GM11168 (cell line): ENCODE results near the gene SMIM31.

Experiments
- in situ Hi-C: fragments of 300-500 bp; cut with MboI; formaldehyde crosslinking; loops from one replicate; pipeline ENCODE4 v1.12.0; 2022; ENCODE audit warnings: low sequenced_read_pairs; ENCODE audit not compliant: unreplicated experiment

SMIM31 gene

DNA sequence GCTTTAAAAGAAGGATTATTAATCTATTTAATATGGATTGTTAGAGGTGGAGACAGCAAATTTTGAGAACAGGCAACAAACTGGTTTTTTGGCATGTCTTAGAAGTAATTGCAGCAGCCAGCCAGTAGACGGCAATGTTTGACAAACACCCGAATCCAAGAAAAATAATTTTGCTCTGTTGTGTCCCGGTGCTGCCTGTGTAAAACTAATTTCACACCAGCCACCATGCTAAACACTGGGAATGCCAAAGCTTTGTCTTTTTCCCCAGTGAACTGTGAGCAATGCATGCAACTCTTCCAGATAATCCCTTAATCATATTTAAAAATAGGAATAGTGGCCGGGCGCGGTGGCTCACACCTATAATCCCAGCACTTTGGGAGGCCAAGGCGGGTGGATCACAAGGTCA is 25.9 kb downstream of the SMIM31 start:
- in situ Hi-C loops = loop anchor here (25.0 kb wide), 2 partner anchors 207 to 307 kb away; partner anchors contain the start of gene TRIM61

DNA sequence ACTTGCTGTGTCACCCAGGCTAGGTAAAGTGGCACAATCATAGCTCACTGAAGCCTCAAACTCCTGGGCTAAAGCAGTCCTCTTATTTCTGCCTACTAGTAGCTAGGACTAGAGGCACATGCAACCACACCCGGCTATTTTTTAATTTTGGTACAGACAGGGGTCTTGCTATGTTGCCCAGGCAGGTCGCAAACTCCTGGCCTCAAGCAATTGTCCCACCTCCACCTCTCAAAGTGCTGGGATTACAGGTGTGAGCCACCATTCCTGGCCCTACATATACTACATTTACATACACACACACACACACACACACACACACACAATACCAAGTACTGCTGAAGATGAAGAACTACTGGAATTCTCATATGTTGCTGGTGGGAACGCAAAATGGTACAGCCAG is 26.9 kb downstream of the SMIM31 start:
- in situ Hi-C loops = loop anchor here (25.0 kb wide), 2 partner anchors 206 to 306 kb away; partner anchors contain the start of gene TRIM61

DNA sequence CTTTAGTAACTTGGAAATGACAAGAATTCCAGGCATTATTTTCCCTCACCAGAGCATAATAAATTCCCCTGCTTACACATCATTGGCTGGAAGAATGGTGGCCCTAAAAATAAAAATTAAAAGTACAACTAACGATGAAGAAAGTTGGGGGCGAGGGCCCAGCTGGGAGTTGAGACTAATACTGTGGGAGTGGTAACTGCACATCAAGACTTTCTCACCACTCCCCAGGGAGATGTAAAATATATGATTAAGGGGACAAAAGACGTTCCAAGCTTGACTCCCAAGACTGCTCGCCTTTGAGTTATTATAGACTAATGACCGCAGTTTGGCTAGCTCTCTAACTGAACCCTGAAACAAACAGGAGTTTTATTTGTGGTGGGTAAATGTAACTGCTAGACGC is 30.0 kb downstream of the SMIM31 start:
- in situ Hi-C loops = loop anchor here (25.0 kb wide), 2 partner anchors 203 to 303 kb away; partner anchors contain the start of gene TRIM61

DNA sequence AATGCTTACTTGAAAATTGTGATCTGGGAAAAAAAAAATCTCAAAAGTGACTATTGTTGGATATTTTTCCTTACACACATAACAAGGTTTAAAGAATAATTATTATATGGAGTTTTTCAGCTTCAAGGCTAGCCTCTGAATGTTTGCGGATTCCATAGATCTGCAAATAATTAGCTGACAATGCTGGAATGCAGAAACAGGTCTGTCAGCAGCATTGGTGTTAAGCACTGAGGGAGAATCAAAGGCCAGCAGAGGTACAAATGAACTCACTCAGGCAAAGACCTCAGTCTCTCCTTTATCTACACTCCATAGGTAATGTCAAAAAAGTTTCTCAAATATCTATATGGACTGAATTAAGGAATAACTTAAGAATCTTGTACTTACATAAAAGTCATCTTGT is 35.1 kb downstream of the SMIM31 start:
- in situ Hi-C loops = loop anchor here (25.0 kb wide), 2 partner anchors 198 to 298 kb away; partner anchors contain the start of gene TRIM61

DNA sequence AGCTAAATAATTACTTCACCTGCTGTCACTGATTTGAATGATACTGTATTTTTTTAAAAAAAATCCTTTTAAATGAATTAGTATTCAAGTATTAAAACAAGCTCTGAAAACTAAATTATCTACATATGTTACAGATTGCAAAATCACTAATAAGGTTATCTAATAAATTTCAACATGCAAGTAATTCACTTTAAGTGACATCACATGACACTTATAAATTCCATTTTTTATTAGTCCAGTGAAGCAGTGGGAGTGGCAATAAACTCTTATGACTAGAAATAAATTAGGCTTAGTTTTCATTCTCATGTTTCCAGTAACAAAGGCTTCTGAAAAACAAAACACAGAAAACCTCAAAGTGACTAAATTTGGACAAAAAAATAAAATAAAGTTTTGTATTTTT is 36.3 kb downstream of the SMIM31 start:
- in situ Hi-C loops = loop anchor here (25.0 kb wide), 2 partner anchors 197 to 297 kb away; partner anchors contain the start of gene TRIM61

- in situ Hi-C loops = loop anchor here (25.0 kb wide), 2 partner anchors 188 to 288 kb away; partner anchors contain the start of gene TRIM61
Observed at GRCh38 chr4:164799410-164799809, 45.5 kb downstream of the SMIM31 start.

DNA sequence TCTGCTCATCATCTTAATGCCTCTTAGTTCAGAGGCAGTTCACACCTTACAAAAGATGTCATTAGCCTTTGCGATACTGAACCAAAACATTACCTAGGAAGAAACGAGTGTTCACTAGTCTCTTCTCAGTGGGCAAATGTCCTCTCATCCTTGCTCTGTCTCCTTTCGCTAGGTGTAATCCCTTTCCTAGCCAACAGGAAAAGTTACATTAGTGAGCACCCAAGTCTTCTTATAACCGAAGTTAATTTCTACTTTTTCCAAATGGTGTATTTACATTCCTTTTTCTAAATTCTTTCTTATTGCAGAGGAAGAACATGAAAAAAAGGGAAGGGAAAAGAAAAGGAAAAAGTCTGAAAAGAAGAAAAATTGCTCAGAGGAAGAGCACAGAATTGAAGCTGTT is 46.9 kb downstream of the SMIM31 start:
- in situ Hi-C loops = no loop called here

DNA sequence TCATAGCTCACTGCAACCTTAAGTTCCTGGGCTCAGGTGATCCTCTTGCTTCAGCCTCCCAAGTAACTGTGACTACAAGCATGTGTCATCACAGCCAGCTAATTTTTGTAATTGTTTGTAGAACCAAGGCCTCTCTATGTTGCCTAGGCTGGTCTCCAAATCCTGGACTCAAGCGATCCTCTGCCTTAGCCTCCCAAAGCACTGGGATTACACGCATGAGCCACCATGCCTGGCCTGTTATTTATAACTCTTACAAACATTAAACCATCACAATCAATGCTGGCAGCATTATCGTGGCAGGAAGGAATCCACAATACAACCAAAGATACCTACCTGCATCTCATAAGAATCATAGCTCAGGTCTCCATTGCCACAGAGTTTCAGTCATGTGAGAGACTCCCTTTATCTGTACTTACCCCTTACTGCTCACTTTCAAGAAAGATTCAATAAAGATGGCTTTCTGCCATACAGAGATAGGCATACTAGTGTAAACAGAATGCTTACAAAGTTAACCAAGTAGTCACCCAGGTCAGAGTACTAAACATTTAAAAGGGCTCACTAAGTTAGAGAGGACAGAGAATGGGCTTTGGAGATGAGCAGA is 48.5 kb downstream of the SMIM31 start:
- in situ Hi-C loops = no loop called here

- in situ Hi-C loops = no loop called here
Observed at GRCh38 chr4:164803702-164804101, 49.8 kb downstream of the SMIM31 start.

GRCh38 chr4:164807611-164808010 is 53.7 kb downstream of the SMIM31 start:
- in situ Hi-C loops = no loop called here

GRCh38 chr4:164813554-164813953 is 59.6 kb downstream of the SMIM31 start:
- in situ Hi-C loops = no loop called here

- in situ Hi-C loops = no loop called here
Observed at GRCh38 chr4:164815711-164816110, 61.8 kb downstream of the SMIM31 start.

DNA sequence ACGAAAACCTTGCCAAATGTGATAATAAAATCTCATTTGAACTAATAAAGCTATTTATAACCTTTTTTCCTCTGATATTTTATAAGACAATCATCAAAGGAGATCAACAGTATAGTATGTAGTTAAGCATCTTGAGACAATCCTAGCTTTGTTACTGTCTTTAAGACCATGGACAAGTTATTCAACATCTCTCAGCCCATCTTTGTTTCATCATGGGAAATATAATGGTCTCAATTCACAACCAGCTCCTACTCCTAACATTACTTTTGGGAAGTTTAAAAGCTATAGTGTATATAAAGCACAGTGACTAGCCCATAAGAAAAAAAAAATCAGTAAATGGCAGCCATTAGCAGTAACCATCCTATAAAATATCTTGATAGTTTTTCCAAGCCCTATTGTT is 65.4 kb downstream of the SMIM31 start:
- in situ Hi-C loops = no loop called here

- in situ Hi-C loops = no loop called here
Observed at GRCh38 chr4:164821711-164822110, 67.8 kb downstream of the SMIM31 start.

GRCh38 chr4:164824581-164824980 is 70.7 kb downstream of the SMIM31 start:
- in situ Hi-C loops = no loop called here

- in situ Hi-C loops = no loop called here
Observed at GRCh38 chr4:164828955-164829354, 75.0 kb downstream of the SMIM31 start.

- in situ Hi-C loops = no loop called here
Observed at GRCh38 chr4:164846566-164846965, 92.6 kb downstream of the SMIM31 start.

DNA sequence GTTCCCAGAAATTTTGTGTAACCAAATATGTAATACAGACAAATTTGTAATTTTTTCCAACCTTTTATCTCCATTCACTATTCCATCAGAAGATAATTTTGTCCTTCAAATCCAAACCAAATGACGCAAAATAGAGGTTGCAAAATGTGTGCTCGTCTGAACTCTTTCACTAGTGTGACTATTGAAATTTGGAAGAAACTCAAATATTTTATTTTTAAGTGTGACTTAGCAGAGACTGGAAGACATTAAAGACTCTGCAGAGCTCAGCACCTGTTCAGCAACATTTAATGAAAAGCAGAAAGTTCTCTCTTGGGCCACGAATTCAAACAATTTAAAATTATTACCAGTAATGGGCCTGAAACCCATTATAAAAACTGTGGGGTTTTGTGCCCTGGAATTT is 93.1 kb downstream of the SMIM31 start:
- in situ Hi-C loops = no loop called here

GRCh38 chr4:164847967-164848649 is 94.2 kb downstream of the SMIM31 start:
- in situ Hi-C loops = no loop called here
